HG02852 (cell line): Measurements from ENCODE around the gene RBM34.
A peak's percentile ranks its signal among the peaks of the same experiment; 100 is the strongest.
"Not testable (repeated sequence)": the region's sequence is repeated elsewhere in the genome, so short reads cannot be mapped to it uniquely, and the experiment has no call there.

Source experiments
- ATAC-seq: cut with Tn5 transposase; IDR thresholded peaks from one replicate; pipeline ENCODE4 v1.9.1; 2021; ENCODE audit warnings: mild to moderate bottlenecking, moderate library complexity; ENCODE audit not compliant: unreplicated experiment

RBM34 gene, protein sequence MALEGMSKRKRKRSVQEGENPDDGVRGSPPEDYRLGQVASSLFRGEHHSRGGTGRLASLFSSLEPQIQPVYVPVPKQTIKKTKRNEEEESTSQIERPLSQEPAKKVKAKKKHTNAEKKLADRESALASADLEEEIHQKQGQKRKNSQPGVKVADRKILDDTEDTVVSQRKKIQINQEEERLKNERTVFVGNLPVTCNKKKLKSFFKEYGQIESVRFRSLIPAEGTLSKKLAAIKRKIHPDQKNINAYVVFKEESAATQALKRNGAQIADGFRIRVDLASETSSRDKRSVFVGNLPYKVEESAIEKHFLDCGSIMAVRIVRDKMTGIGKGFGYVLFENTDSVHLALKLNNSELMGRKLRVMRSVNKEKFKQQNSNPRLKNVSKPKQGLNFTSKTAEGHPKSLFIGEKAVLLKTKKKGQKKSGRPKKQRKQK

GRCh38 chr1:235160957-235161684, at the start of gene RBM34:
RBM34 (minus strand) TSS chr1:235161250; CDS start chr1:235161226, 24 bp downstream.
- peak; percentile 88 for ATAC-seq

DNA sequence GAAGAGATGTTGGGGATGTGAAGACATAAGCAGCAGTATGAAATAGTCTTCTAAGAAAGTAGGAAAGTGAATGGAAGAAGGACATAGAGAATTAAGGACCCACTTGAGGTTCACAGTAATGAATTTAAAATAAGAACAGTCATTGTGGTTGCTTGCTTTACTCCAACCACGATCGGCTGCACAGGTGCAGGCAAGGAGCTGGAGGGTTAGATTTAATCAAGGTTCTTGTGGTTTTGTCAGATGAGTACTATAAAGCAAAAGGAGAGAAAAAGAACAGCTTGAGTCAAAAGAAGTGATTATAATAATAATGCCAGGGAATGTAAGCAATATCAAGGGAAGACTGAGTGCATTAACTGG, 46.1 kb upstream of the RBM34 start:
- ATAC-seq: no peak

DNA sequence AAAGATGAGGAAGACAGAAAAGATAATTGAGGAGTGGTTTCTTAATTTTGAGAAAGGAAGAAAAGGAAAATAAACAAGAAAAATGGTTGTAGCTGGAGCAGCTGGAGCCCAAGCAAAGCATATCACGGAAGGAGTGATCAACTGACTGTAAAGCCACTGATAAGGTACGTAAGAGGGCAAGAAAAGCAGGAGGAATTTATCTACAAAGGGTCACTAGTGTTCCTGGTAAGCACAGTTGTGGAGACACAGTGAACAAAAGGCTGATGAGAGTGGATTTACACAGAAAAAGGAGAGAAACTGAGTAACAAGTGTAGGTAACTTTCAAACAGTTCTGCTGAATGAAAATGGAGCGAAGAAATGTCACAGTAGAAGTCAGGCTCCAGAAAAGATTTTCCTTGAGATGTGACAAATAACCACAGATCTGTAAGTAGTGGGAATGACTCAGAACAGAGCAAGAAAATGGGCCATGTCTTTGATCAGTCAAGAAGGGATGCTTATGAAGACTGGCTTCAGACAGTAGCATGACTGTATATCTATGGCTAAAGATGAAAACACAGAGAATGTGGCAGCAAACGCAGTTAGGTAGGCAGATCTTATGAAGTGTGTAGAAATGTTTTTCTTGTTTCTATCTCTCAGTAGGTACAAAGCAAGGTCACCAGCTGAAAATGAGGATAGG, 45.6 kb upstream of the RBM34 start:
- ATAC-seq: no peak

DNA sequence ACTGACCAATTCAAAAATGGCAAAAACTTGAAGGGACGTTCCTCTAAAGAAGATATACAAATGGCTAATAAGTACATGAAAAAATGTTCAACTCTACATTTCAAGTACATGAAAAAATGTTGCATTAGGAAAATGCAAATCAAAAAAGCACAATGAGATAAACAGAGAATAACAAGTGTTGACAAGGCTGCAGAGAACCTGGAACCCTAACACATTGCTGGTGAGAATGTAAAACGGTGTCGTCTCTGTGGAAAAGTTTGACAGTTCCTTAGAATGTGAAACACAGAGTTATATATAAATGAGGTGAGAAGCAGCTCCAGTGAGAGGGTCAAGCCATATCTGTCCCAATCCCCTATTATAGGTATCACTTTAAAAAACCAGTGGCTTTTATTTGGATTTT, 44.6 kb upstream of the RBM34 start:
- no peak for ATAC-seq

- no peak for ATAC-seq
Observed at GRCh38 chr1:235203428-235203827, 42.4 kb upstream of the RBM34 start.

DNA sequence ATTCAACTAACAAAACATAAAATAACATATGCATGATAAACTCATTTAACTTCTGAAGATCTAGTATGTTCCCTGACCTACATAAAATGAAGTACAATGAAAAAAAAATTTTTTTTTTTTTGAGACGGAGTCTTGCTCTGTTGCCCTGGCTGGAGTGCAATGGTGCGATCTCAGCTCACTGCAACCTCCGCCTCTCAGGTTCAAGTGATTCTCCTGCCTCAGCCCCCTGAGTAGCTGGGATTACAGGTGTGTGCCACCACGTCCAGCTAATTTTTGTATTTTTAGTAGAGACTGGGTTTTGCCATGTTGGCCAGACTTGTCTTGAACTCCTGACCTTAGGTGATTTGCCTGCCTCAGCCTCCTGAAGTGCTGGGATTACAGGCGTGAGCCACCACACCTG, 41.4 kb upstream of the RBM34 start:
- ATAC-seq: not testable (repeated sequence)

DNA sequence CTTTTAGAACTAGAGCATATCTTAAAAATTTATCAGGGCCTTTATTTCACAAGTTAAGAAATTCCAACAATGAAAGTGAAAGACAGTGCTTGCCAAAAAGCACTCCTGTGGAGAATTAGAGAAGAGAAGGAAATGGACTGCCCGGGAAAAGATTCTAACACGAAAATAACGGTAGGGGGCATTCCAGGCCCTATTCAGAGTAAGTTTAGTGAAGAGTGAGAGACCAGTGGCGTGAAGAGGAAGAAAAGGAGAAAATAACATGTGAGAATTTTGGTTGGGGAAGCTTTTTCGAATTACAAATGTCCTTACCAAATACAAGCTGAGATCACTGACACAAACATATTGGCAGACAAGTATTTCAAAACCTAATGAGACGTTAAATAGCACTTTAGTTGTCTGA, 38.4 kb upstream of the RBM34 start:
- ATAC-seq: no peak

DNA sequence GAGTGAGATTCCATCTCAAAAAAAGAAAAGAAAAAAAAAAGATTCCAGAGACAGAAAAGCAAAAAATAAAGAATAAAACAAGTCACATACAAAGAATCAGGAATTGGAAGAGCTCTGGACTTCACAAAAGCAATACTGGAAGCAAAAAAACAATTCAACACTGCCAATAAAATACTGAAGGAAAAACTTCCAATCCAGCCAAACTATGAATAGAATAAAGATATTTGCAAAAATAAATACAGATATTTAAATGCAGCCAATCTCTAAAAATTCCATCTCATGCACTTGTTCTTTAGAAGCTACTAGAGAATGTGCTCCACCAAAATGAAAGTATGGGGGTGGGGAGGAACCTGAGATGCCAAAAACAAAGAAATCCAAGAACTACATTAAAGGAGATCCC, 29.4 kb upstream of the RBM34 start:
- ATAC-seq: no peak

- ATAC-seq: no peak
Observed at GRCh38 chr1:235187316-235187715, 26.3 kb upstream of the RBM34 start.

GRCh38 chr1:235181561-235182245, 20.7 kb upstream of the RBM34 start:
- no peak for ATAC-seq

DNA sequence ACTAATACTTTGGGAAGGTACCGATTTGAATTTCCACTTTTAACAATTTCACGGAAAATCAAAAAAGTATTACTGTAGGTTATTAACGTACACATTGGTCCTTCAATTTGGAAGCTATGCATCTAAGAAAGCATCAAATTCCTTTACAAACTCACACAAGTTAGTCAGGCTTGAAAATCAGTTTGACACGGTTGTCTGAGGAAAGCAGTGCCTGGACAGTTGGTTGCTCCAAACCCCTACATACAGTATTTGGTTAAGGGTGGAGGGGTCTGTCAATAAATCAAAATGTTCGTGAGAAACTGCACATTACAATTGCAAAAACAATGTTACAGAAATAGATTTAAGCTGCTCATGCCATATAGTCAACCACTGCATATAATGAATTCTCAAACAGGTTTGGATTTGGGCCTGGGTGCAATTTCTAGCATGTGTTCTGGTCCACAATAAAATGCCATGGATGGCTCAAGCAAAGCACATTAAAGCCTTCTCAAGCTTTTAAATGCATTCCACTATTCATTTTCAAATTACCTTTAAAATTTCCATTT, 19.9 kb upstream of the RBM34 start:
- ATAC-seq: no peak

DNA sequence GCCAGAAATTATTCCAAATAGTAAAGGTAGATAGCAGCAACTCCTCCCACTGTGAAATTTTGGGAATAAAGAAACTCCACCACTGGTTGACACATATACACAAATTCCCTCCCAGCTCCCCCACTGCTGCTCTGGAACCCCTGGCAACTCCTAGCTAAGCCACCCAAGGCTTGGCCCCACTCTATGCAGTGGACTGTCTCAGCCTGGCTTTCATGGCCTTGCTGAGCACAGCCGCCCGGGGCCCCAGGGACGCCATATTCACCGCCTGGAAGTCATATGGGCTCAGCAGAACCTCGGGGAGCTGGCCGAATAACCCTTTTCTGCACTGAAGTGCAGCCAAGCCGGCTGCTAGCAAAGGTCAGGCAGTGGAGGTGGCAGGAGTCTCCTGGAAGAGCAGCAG, 15.4 kb upstream of the RBM34 start:
- no peak for ATAC-seq

GRCh38 chr1:235169986-235170385, 8.9 kb upstream of the RBM34 start:
- ATAC-seq: no peak

DNA sequence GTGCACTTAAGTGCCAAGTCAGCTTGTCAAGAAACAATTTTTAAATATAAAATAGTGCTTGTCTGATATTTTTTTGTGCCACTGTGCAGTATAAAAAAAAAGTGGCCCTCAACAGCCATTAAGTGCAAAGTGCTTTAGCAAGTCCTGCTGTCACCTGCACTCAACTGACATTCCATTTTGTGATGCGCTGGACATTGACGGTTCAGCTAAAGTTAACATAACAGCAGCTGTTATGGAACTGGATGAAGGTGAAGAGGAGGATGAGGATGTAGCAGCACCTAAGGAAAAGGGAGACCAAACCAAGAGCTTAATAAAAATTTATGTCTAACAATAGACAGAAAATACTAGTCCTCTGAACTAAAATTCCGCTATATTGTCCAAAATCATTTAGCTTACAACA, 7.3 kb upstream of the RBM34 start:
- ATAC-seq: no peak

DNA sequence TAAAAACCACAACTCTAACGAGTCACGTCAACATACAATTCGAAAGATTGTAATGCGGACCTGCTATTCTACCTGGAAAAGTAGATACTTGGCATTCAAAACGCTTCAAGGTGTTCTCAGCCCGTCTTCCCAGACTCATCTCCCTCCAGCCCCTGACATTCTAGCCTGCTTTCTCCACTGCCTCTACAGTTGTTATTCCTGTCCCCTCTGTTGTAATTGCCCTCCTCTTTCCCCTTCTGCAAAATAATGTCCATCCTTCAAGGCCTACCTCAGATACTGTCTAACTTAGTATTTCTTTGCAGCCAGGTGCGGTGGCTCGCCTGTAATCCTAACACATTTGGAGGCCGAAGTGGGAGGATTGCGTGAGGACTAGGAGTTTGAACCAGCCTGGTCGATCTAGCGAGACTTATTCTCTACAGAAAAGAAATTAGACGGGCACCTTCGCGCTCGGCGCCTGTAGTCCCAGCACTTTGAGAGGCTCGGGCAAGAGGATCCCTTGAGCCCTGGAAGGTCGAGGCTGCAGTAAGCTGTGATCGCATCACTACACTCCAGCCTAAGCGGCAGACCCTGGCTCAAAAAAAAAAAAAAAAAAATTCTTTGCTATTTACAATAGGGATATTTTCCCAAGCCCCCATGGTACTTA, 756 bp upstream of the RBM34 start:
- ATAC-seq: no peak

DNA sequence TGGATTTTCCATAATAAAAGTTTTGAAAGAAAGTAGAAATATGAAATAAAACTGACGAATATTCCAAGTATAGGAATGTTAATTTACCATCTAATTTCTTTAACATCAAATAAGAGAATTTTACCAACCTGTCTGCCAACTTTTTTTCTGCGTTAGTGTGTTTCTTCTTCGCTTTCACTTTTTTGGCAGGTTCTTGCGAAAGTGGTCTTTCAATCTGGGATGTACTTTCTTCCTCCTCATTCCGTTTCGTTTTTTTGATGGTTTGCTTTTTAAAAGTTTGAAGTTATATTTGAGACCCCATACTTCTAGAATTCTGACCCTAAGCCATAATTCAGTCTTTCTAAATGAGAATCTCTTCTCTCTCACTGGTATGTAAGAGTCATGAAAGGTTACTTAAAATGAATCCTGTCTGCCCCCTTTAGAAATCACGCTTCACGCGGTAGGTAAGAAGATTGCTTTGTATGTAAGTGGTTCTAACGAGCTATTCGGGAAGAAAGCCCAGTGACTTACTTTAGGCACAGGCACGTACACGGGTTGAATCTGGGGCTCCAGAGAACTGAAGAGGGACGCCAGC, 580 bp downstream of the RBM34 start:
- peak; percentile 41 for ATAC-seq

- not testable (repeated sequence) for ATAC-seq
Observed at GRCh38 chr1:235159930-235160329, 1.1 kb downstream of the RBM34 start.

DNA sequence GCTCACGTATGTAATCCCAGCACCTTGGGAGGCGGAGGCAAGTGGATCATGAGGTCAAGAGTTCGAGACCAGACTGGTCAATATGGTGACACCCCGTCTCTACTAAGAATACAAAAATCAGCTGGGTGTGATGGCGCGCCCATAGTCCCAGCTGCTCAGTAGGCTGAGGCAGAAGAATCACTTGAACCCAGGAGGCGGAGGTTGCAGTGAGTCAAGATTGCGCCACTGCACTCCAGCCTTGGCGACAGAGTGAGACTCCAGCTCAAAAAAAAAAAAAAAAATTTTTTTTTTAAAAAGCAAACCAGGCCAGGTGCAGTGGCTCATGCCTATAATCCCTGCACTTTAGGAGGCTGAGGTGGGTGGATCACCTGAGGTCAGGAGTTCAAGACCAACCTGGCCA, 1.8 kb downstream of the RBM34 start:
- ATAC-seq: not testable (repeated sequence)

DNA sequence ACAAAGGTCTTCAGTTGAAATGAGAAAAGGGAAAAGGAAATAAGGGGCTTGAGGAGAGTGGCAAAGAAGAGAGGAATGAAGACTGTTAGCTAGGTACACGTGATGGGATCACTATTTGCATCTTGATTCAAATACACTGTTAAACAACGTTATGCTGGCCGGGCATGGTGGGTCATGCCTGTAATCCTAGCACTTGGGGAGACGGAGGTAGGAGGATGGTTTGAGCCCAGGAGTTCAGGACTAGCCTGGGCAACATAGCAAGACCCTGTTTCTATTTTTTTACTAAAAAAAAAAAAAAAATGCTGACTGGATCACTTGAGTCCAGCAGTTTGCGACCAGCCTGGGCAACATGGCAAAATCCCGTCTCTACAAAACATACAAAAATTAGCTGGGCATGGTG, 2.4 kb downstream of the RBM34 start:
- ATAC-seq: no peak

DNA sequence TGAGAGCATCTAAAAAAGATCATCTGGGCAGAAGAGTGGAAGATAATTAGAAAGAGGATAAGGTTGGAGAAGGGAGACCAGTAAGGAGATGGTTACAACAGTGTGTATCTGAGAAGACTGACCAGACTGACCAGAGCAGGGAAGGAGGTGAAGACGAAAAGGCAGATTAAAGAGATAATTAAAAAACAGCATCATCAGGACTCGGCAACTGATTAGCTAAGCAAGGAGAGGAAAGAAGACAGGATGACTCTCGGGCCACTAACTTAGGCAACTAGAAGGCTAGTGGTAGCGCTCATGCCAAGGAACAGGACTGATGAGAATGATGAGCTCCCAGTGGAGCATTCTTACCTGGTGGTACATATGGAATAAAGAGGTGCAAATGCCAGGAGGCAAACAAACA, 3.9 kb downstream of the RBM34 start:
- ATAC-seq: no peak
